ENCODE data around the gene GRIK5.

DNA sequence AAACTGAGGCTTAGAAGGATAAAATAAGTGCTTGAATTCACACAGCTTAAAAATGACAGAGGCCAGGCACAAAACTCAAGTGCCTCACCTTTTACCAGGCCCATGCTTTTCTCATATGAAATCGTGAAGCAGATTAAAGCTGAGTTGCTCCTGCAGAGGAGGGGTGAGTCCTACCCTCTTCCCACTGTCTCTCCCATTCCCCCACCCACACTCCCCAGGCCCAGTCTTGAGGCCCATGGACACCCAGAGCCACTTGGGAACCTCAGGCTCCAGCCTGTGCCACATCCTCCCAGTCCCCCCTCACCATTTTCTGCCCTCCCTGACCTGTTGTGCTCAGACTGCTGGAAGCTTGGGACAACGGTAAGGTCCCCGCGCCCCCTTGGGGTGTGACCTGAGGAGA lies 23.5 kb upstream of the GRIK5 start:
- TF ChIP-seq, protein P1, sequence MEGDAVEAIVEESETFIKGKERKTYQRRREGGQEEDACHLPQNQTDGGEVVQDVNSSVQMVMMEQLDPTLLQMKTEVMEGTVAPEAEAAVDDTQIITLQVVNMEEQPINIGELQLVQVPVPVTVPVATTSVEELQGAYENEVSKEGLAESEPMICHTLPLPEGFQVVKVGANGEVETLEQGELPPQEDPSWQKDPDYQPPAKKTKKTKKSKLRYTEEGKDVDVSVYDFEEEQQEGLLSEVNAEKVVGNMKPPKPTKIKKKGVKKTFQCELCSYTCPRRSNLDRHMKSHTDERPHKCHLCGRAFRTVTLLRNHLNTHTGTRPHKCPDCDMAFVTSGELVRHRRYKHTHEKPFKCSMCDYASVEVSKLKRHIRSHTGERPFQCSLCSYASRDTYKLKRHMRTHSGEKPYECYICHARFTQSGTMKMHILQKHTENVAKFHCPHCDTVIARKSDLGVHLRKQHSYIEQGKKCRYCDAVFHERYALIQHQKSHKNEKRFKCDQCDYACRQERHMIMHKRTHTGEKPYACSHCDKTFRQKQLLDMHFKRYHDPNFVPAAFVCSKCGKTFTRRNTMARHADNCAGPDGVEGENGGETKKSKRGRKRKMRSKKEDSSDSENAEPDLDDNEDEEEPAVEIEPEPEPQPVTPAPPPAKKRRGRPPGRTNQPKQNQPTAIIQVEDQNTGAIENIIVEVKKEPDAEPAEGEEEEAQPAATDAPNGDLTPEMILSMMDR (optimal IDR thresholded peaks at IDR 0.05 in 1 of 3, IDR thresholded peaks at IDR 0.05 in 1 of 3, conservative IDR thresholded peaks at IDR 0.05 in 1 of 3; ENCODE audit: extremely low read depth in 1 of 3, insufficient read depth in 2 of 3, low read length in 3 of 3) = no peak
- no peak for TF ChIP-seq EZH2 (IDR thresholded peaks at IDR 0.05; ENCODE audit: low read length)
